ENCODE measurements around the gene NT5C3A.
A peak's percentile ranks its signal among the peaks of the same experiment; 100 is the strongest.

NT5C3A gene

GRCh38 chr7:33072471-33072870 is 9.9 kb upstream of the NT5C3A start:
- no peak for DNase-seq
- Histone ChIP-seq H3K4me3 (ENCODE audit: low read length) (no peak overlapping the region), H4K8ac (ENCODE audit: low read depth, low read length) (no peak overlapping the region), H3K18ac (ENCODE audit: low read length) (no peak overlapping the region), H2BK5ac (ENCODE audit: low read length) (no peak overlapping the region), H3K79me2 (ENCODE audit: control insufficient read depth, insufficient read depth, low read length) (no peaks in the 10 kb centered on the region), H3K36me3 (ENCODE audit: control insufficient read depth, insufficient read depth, low read length) (no peaks in the 10 kb centered on the region), H3K4me2 (ENCODE audit: low read length) (no peak overlapping the region), H3K9ac (ENCODE audit: low read length) (no peak overlapping the region), H3K79me1 (ENCODE audit: low read length) (no peaks in the 10 kb centered on the region), H3K27ac (ENCODE audit: low read depth, low read length) (no peak overlapping the region), H3K27me3 (ENCODE audit: insufficient read depth, low read length, poor library complexity) (no peaks in the 10 kb centered on the region), H3K23ac (ENCODE audit: low read length) (no peak overlapping the region), H2BK120ac (ENCODE audit: low read depth, low read length) (no peak overlapping the region), H2AK5ac (ENCODE audit: low read length) (no peak overlapping the region), H3K56ac (ENCODE audit: low read length) (no peak overlapping the region), H4K5ac (ENCODE audit: low read length) (no peak overlapping the region), H3K4me1 (ENCODE audit: control insufficient read depth, low read depth, low read length) (no peaks in the 10 kb centered on the region), H3K4ac (ENCODE audit: low read depth, low read length) (no peak overlapping the region), H2BK15ac (replicated peaks; ENCODE audit: low read depth) (no peak overlapping the region)
- no CpG with 5 or more reads among the region's 2 CpGs for WGBS (ENCODE audit: extremely low coverage, insufficient coverage, low lambda C conversion rate)

GRCh38 chr7:33070831-33071230 is 8.3 kb upstream of the NT5C3A start:
- Histone ChIP-seq H2BK5ac (ENCODE audit: low read length) (no peak overlapping the region), H3K4me2 (ENCODE audit: low read length) (no peak overlapping the region), H3K23ac (ENCODE audit: low read length) (no peak overlapping the region), H2BK120ac (ENCODE audit: low read depth, low read length) (no peak overlapping the region), H4K5ac (ENCODE audit: low read length) (no peak overlapping the region), H3K4me3 (ENCODE audit: low read length) (no peak overlapping the region), H3K18ac (ENCODE audit: low read length) (no peak overlapping the region), H3K9ac (ENCODE audit: low read length) (no peak overlapping the region), H2BK15ac (replicated peaks; ENCODE audit: low read depth) (no peak overlapping the region), H3K56ac (ENCODE audit: low read length) (no peak overlapping the region), H3K4me1 (ENCODE audit: control insufficient read depth, low read depth, low read length) (no peaks in the 10 kb centered on the region), H3K27ac (ENCODE audit: low read depth, low read length) (no peak overlapping the region), H3K79me2 (ENCODE audit: control insufficient read depth, insufficient read depth, low read length) (no peaks in the 10 kb centered on the region), H3K79me1 (ENCODE audit: low read length) (no peaks in the 10 kb centered on the region), H3K27me3 (ENCODE audit: insufficient read depth, low read length, poor library complexity) (no peaks in the 10 kb centered on the region), H2AK5ac (ENCODE audit: low read length) (no peak overlapping the region), H3K4ac (ENCODE audit: low read depth, low read length) (no peak overlapping the region), H3K36me3 (ENCODE audit: control insufficient read depth, insufficient read depth, low read length) (no peaks in the 10 kb centered on the region), H4K8ac (ENCODE audit: low read depth, low read length) (no peak overlapping the region)
- DNase-seq = no peak
- WGBS (ENCODE audit: extremely low coverage, insufficient coverage, low lambda C conversion rate) = no CpG with 5 or more reads among the region's 6 CpGs

- H3K9ac ChIP-seq (ENCODE audit: low read length) = no peak overlapping the region
- DNase-seq = peak; percentile 11
- H2BK120ac ChIP-seq (ENCODE audit: low read depth, low read length) = no peak overlapping the region
- H2AK5ac ChIP-seq (ENCODE audit: low read length) = no peak overlapping the region
- H3K23ac ChIP-seq (ENCODE audit: low read length) = no peak overlapping the region
- H3K4me1 ChIP-seq (ENCODE audit: control insufficient read depth, low read depth, low read length) = no peaks in the 10 kb centered on the region
- H2BK15ac ChIP-seq (replicated peaks; ENCODE audit: low read depth) = no peak overlapping the region
- H3K4me3 ChIP-seq (ENCODE audit: low read length) = no peak overlapping the region
- no peak overlapping the region for H4K8ac ChIP-seq (ENCODE audit: low read depth, low read length)
- H4K5ac ChIP-seq (ENCODE audit: low read length) = no peak overlapping the region
- H3K79me1 ChIP-seq (ENCODE audit: low read length) = no peaks in the 10 kb centered on the region
- H3K4ac ChIP-seq (ENCODE audit: low read depth, low read length) = no peak overlapping the region
- H2BK5ac ChIP-seq (ENCODE audit: low read length) = no peak overlapping the region
- no peaks in the 10 kb centered on the region for H3K79me2 ChIP-seq (ENCODE audit: control insufficient read depth, insufficient read depth, low read length)
- H3K4me2 ChIP-seq (ENCODE audit: low read length) = no peak overlapping the region
- H3K27ac ChIP-seq (ENCODE audit: low read depth, low read length) = no peak overlapping the region
- H3K56ac ChIP-seq (ENCODE audit: low read length) = no peak overlapping the region
- H3K18ac ChIP-seq (ENCODE audit: low read length) = no peak overlapping the region
- no peaks in the 10 kb centered on the region for H3K27me3 ChIP-seq (ENCODE audit: insufficient read depth, low read length, poor library complexity)
- H3K36me3 ChIP-seq (ENCODE audit: control insufficient read depth, insufficient read depth, low read length) = no peaks in the 10 kb centered on the region
- WGBS (ENCODE audit: extremely low coverage, insufficient coverage, low lambda C conversion rate) = no CpG with 5 or more reads among the region's 2 CpGs
Measured at GRCh38 chr7:33070277-33070676, 7.7 kb upstream of the NT5C3A start.

- Histone ChIP-seq H3K27ac (ENCODE audit: low read depth, low read length) (no peak overlapping the region), H2BK5ac (ENCODE audit: low read length) (no peak overlapping the region), H3K9ac (ENCODE audit: low read length) (no peak overlapping the region), H2AK5ac (ENCODE audit: low read length) (no peak overlapping the region), H4K5ac (ENCODE audit: low read length) (no peak overlapping the region), H3K4me2 (ENCODE audit: low read length) (no peak overlapping the region), H3K56ac (ENCODE audit: low read length) (no peak overlapping the region), H3K79me1 (ENCODE audit: low read length) (no peaks in the 10 kb centered on the region), H3K4me3 (ENCODE audit: low read length) (no peak overlapping the region), H3K4ac (ENCODE audit: low read depth, low read length) (no peak overlapping the region), H3K4me1 (ENCODE audit: control insufficient read depth, low read depth, low read length) (no peaks in the 10 kb centered on the region), H3K36me3 (ENCODE audit: control insufficient read depth, insufficient read depth, low read length) (no peaks in the 10 kb centered on the region), H2BK120ac (ENCODE audit: low read depth, low read length) (no peak overlapping the region), H3K23ac (ENCODE audit: low read length) (no peak overlapping the region), H2BK15ac (replicated peaks; ENCODE audit: low read depth) (no peak overlapping the region), H3K79me2 (ENCODE audit: control insufficient read depth, insufficient read depth, low read length) (no peaks in the 10 kb centered on the region), H3K18ac (ENCODE audit: low read length) (no peak overlapping the region), H3K27me3 (ENCODE audit: insufficient read depth, low read length, poor library complexity) (no peaks in the 10 kb centered on the region), H4K8ac (ENCODE audit: low read depth, low read length) (no peak overlapping the region)
- WGBS (ENCODE audit: extremely low coverage, insufficient coverage, low lambda C conversion rate) = no CpG with 5 or more reads among the region's 1 CpG
- no peak for DNase-seq
Measured at GRCh38 chr7:33067921-33068320, 5.3 kb upstream of the NT5C3A start.

- Histone ChIP-seq H2BK5ac (ENCODE audit: low read length) (no peak overlapping the region), H3K4me3 (ENCODE audit: low read length) (no peak overlapping the region), H3K36me3 (ENCODE audit: control insufficient read depth, insufficient read depth, low read length) (no peaks in the 10 kb centered on the region), H3K23ac (ENCODE audit: low read length) (no peak overlapping the region), H3K4me2 (ENCODE audit: low read length) (no peak overlapping the region), H3K18ac (ENCODE audit: low read length) (no peak overlapping the region), H4K8ac (ENCODE audit: low read depth, low read length) (no peak overlapping the region), H2AK5ac (ENCODE audit: low read length) (no peak overlapping the region), H3K27ac (ENCODE audit: low read depth, low read length) (no peak overlapping the region), H3K79me1 (ENCODE audit: low read length) (no peaks in the 10 kb centered on the region), H2BK120ac (ENCODE audit: low read depth, low read length) (no peak overlapping the region), H3K9ac (ENCODE audit: low read length) (no peak overlapping the region), H3K79me2 (ENCODE audit: control insufficient read depth, insufficient read depth, low read length) (no peaks in the 10 kb centered on the region), H4K5ac (ENCODE audit: low read length) (no peak overlapping the region), H3K56ac (ENCODE audit: low read length) (no peak overlapping the region), H2BK15ac (replicated peaks; ENCODE audit: low read depth) (no peak overlapping the region), H3K27me3 (ENCODE audit: insufficient read depth, low read length, poor library complexity) (no peaks in the 10 kb centered on the region), H3K4me1 (ENCODE audit: control insufficient read depth, low read depth, low read length) (no peaks in the 10 kb centered on the region), H3K4ac (ENCODE audit: low read depth, low read length) (no peak overlapping the region)
- no peak for DNase-seq
- no CpG with 5 or more reads among the region's 1 CpG for WGBS (ENCODE audit: extremely low coverage, insufficient coverage, low lambda C conversion rate)
Measured at GRCh38 chr7:33066771-33067170, 4.2 kb upstream of the NT5C3A start.

GRCh38 chr7:33065981-33066380 is 3.4 kb upstream of the NT5C3A start:
- DNase-seq = no peak
- no peak overlapping the region for H4K8ac ChIP-seq (ENCODE audit: low read depth, low read length)
- H3K79me2 ChIP-seq (ENCODE audit: control insufficient read depth, insufficient read depth, low read length) = peaks cover 5% of the 10 kb centered on the region
- no peak overlapping the region for H3K56ac ChIP-seq (ENCODE audit: low read length)
- WGBS (ENCODE audit: extremely low coverage, insufficient coverage, low lambda C conversion rate) = no CpG with 5 or more reads among the region's 1 CpG
- H3K23ac ChIP-seq (ENCODE audit: low read length) = no peak overlapping the region
- H3K27ac ChIP-seq (ENCODE audit: low read depth, low read length) = no peak overlapping the region
- H3K9ac ChIP-seq (ENCODE audit: low read length) = no peak overlapping the region
- H3K4ac ChIP-seq (ENCODE audit: low read depth, low read length) = no peak overlapping the region
- H3K36me3 ChIP-seq (ENCODE audit: control insufficient read depth, insufficient read depth, low read length) = no peaks in the 10 kb centered on the region
- no peak overlapping the region for H2BK15ac ChIP-seq (replicated peaks; ENCODE audit: low read depth)
- no peak overlapping the region for H2BK120ac ChIP-seq (ENCODE audit: low read depth, low read length)
- H3K79me1 ChIP-seq (ENCODE audit: low read length) = peaks cover 1% of the 10 kb centered on the region
- H3K18ac ChIP-seq (ENCODE audit: low read length) = no peak overlapping the region
- no peak overlapping the region for H2AK5ac ChIP-seq (ENCODE audit: low read length)
- no peak overlapping the region for H3K4me3 ChIP-seq (ENCODE audit: low read length)
- peaks cover 2% of the 10 kb centered on the region for H3K4me1 ChIP-seq (ENCODE audit: control insufficient read depth, low read depth, low read length)
- no peaks in the 10 kb centered on the region for H3K27me3 ChIP-seq (ENCODE audit: insufficient read depth, low read length, poor library complexity)
- no peak overlapping the region for H3K4me2 ChIP-seq (ENCODE audit: low read length)
- no peak overlapping the region for H2BK5ac ChIP-seq (ENCODE audit: low read length)
- no peak overlapping the region for H4K5ac ChIP-seq (ENCODE audit: low read length)
